ENCODE results near the gene DNASE1L1. TPM values are rescaled to one million over a fixed set of nuclear protein-coding genes. Genes with fewer than 3 reads are reported as not detected.

Gene DNASE1L1
- polyA plus RNA-seq, 3 donors = 26.2 to 64.5 (median 27.2) TPM

DNA sequence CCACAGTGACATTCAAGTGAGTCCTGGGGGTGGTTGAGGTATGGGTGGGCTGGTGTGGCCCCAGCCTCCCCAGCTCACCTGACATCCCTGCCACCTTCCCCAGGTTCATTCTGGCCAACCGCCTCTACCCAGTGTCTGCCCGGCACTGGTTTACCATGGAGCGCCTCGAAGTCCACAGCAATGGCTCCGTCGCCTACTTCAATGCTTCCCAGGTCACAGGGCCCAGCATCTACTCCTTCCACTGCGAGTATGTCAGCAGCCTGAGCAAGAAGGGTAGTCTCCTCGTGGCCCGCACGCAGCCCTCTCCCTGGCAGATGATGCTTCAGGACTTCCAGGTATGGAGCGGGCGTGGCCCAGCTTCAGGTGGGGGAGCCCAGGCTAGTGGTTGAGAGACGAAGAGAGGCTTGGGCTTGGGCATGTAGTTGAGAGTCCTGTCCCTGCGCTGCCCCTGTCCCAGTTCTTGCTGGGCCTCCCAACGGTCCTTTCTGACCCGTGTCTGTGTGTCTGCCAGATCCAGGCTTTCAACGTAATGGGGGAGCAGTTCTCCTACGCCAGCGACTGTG is 26.2 kb upstream of the DNASE1L1 start:
- no peak for DNase-seq
- Mint-ChIP-seq H3K27ac (peak overlapping the region in 3 of 7 donors; percentile 16 to 36 (median 26)), H3K4me3 (no peak overlapping the region), H3K36me3 (peaks cover 48 to 61% of the 10 kb centered on the region in 2 donors), H3K27me3 (ENCODE audit: low read depth in 3 of 3) (peaks cover 0 to 15% (median 2%) of the 10 kb centered on the region in 3 donors), H3K9me3 (peaks cover 0 to 17% (median 11%) of the 10 kb centered on the region in 7 donors), H3K4me1 (peaks cover 38% of the 10 kb centered on the region)
- Histone ChIP-seq H3K4me2 (replicated peaks; ENCODE audit: extremely low read depth, low read length, poor library complexity, severe bottlenecking) (no peak overlapping the region), H3K9me3 (replicated peaks in 1 of 2; ENCODE audit: control insufficient read depth in 1 of 2, insufficient read depth in 1 of 2, low read length in 2 of 2) (peaks cover 0 to 5% of the 10 kb centered on the region in 2 donors), H2AFZ (ENCODE audit: insufficient read depth, low read depth, low read length, poor library complexity, severe bottlenecking) (no peak overlapping the region), H3K27ac (ENCODE audit: low read depth in 1 of 2, low read length in 2 of 2) (no peak overlapping the region), H3K9ac (ENCODE audit: insufficient read depth, low read length, poor library complexity, severe bottlenecking) (no peak overlapping the region), H3K36me3 (replicated peaks in 1 of 2; ENCODE audit: control insufficient read depth in 1 of 2, insufficient read depth in 2 of 2, low read length in 2 of 2) (peaks cover 47 to 49% of the 10 kb centered on the region in 2 donors), H3K27me3 (ENCODE audit: control insufficient read depth in 2 of 2, insufficient read depth in 2 of 2, low read length in 2 of 2) (no peaks in the 10 kb centered on the region), H3K4me3 (replicated peaks in 1 of 3; ENCODE audit: low read depth in 2 of 3, low read length in 3 of 3) (no peak overlapping the region), H3K4me1 (ENCODE audit: control insufficient read depth in 1 of 2, insufficient read depth in 2 of 2, low read length in 2 of 2) (peaks cover 35 to 43% of the 10 kb centered on the region in 2 donors), H3K79me2 (ENCODE audit: insufficient read depth, low read length) (peaks cover 51% of the 10 kb centered on the region), H4K20me1 (ENCODE audit: insufficient read depth, low read length) (peaks cover 12% of the 10 kb centered on the region)
- TF ChIP-seq, protein P1, sequence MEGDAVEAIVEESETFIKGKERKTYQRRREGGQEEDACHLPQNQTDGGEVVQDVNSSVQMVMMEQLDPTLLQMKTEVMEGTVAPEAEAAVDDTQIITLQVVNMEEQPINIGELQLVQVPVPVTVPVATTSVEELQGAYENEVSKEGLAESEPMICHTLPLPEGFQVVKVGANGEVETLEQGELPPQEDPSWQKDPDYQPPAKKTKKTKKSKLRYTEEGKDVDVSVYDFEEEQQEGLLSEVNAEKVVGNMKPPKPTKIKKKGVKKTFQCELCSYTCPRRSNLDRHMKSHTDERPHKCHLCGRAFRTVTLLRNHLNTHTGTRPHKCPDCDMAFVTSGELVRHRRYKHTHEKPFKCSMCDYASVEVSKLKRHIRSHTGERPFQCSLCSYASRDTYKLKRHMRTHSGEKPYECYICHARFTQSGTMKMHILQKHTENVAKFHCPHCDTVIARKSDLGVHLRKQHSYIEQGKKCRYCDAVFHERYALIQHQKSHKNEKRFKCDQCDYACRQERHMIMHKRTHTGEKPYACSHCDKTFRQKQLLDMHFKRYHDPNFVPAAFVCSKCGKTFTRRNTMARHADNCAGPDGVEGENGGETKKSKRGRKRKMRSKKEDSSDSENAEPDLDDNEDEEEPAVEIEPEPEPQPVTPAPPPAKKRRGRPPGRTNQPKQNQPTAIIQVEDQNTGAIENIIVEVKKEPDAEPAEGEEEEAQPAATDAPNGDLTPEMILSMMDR (IDR thresholded peaks at IDR 0.05) = no peak
- 100% methylated on average over 5 of the region's 19 CpGs for WGBS (ENCODE audit: insufficient coverage)
- intact Hi-C loops (cut with micrococcal nuclease) = loop anchor here in 1 of 2 donors (5.0 kb wide), 1 partner anchor 33 kb away; no protein-coding TSS in a partner anchor

DNA sequence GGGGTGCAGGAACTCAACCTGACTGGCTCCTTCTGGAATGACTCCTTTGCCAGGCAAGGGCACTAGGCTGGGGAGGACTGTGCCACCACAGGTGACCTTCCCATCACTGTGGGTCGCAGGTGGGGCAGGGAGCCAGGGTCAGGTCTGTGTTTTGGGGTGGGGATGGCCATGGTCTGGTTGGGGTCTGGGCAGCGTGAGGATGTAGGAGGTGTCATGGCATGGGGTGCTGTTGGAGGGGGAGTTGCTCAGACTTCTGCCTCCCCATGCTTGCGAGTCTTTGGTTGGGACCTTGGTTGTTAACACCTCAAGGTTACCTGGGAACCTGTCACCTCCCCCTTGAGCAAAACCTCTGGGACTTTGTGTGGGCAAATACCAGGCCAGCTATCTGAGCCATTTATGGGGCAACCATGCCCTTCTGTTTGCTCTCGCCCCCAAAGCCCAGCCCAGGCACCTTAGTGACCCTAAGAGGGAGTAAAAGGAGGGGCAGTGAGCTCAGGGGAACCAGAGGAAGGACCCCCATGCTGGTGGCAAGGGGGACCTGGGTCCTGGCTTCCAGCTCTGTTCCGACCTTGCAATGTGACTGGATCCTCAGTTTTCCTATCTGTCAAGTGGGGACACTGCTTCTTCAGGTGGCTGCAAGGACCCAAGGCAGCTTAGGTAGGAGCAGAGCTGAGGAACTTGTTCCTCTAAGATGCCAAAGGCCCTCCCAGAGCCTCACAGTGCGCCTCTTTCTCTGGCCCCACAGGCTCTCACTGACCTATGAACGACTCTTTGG is 25.5 kb upstream of the DNASE1L1 start:
- 100% methylated on average over 1 of the region's 7 CpGs for WGBS (ENCODE audit: insufficient coverage)
- no peaks in the 10 kb centered on the region for H3K27me3 ChIP-seq (ENCODE audit: control insufficient read depth in 2 of 2, insufficient read depth in 2 of 2, low read length in 2 of 2)
- H3K27ac Mint-ChIP-seq = peak overlapping the region in 1 of 7 donors; percentile 83
- no peak overlapping the region for H3K4me2 ChIP-seq (replicated peaks; ENCODE audit: extremely low read depth, low read length, poor library complexity, severe bottlenecking)
- H3K4me3 Mint-ChIP-seq = no peak overlapping the region
- H3K79me2 ChIP-seq (ENCODE audit: insufficient read depth, low read length) = peaks cover 51% of the 10 kb centered on the region
- H3K27ac ChIP-seq (ENCODE audit: low read depth in 1 of 2, low read length in 2 of 2) = no peak overlapping the region
- peaks cover 5% of the 10 kb centered on the region for H4K20me1 ChIP-seq (ENCODE audit: insufficient read depth, low read length)
- H3K4me1 Mint-ChIP-seq = peaks cover 44% of the 10 kb centered on the region
- H3K36me3 Mint-ChIP-seq = peaks cover 43 to 55% of the 10 kb centered on the region in 2 donors
- TF ChIP-seq, protein P1 (IDR thresholded peaks at IDR 0.05) = no peak
- intact Hi-C loops (cut with micrococcal nuclease) = loop anchor here in 1 of 2 donors (5.0 kb wide), 1 partner anchor 32 kb away; no protein-coding TSS in a partner anchor
- peaks cover 41 to 45% of the 10 kb centered on the region in 2 donors for H3K36me3 ChIP-seq (replicated peaks in 1 of 2; ENCODE audit: control insufficient read depth in 1 of 2, insufficient read depth in 2 of 2, low read length in 2 of 2)
- H3K4me1 ChIP-seq (ENCODE audit: control insufficient read depth in 1 of 2, insufficient read depth in 2 of 2, low read length in 2 of 2) = peaks cover 41 to 50% of the 10 kb centered on the region in 2 donors
- H3K27me3 Mint-ChIP-seq (ENCODE audit: low read depth in 3 of 3) = peaks cover 0 to 15% (median 2%) of the 10 kb centered on the region in 3 donors
- H3K9me3 ChIP-seq (replicated peaks in 1 of 2; ENCODE audit: control insufficient read depth in 1 of 2, insufficient read depth in 1 of 2, low read length in 2 of 2) = peaks cover 0 to 5% of the 10 kb centered on the region in 2 donors
- H2AFZ ChIP-seq (ENCODE audit: insufficient read depth, low read depth, low read length, poor library complexity, severe bottlenecking) = no peak overlapping the region
- no peak for DNase-seq
- H3K9me3 Mint-ChIP-seq = peaks cover 0 to 16% (median 11%) of the 10 kb centered on the region in 7 donors
- H3K9ac ChIP-seq (ENCODE audit: insufficient read depth, low read length, poor library complexity, severe bottlenecking) = no peak overlapping the region
- H3K4me3 ChIP-seq (replicated peaks in 1 of 3; ENCODE audit: low read depth in 2 of 3, low read length in 3 of 3) = no peak overlapping the region
